Smooth muscle cell of the pulmonary artery (primary cell): ENCODE data around the gene ZSCAN10. TPM values are rescaled to one million over a fixed set of nuclear protein-coding genes. Genes with fewer than 3 reads are reported as not detected.

ENCODE experiments used
- total RNA-seq: library from RNA; depleted of rRNA; stranded (reverse); fragments of >200 nt; gene quantifications from 2 replicates; pipeline ENCODE4 v1.2.3, GENCODE V29; 2014

The ZSCAN10 gene
- total RNA-seq, result not detected in 2 replicates

GRCh38 chr16:3098459-3099394 is at the start of gene ZSCAN10:
Gene ZSCAN10, minus strand, starts transcription at chr16:3099294. Its CDS starts 6,357 bp downstream, at chr16:3092937.

GRCh38 chr16:3134338-3135125 is 35.4 kb upstream of the ZSCAN10 start, which contains the start of gene ZNF213:
Gene ZNF213, plus strand, starts transcription at chr16:3135029. Its CDS starts 2,252 bp downstream, at chr16:3137281.

GRCh38 chr16:3112058-3112880 is 13.2 kb upstream of the ZSCAN10 start, which contains the start of gene ZNF205:
Gene ZNF205, plus strand, starts transcription at chr16:3112586. Its CDS starts 845 bp downstream, at chr16:3113431.

GRCh38 chr16:3065069-3065741 is 33.9 kb downstream of the ZSCAN10 start, which contains the start of gene IL32:
Gene IL32, plus strand, starts transcription at chr16:3065640. Its CDS starts 172 bp downstream, at chr16:3065812.

GRCh38 chr16:3045758-3046640 is 53.1 kb downstream of the ZSCAN10 start, which contains the start of gene MMP25:
Gene MMP25, plus strand, starts transcription at chr16:3046561. Its CDS starts 357 bp downstream, at chr16:3046918.

Other genes starting within 250 kb of the ZSCAN10 start
- gene PRSS22, start 241.1 kb downstream of the ZSCAN10 start, total RNA-seq, result not detected in 2 replicates
- 42.1 and 44.4 TPM in 2 replicates for gene FLYWCH2, start 216.1 kb downstream of the ZSCAN10 start, total RNA-seq
- 36.4 and 89.1 TPM in 2 replicates for gene FLYWCH1, start 187.4 kb downstream of the ZSCAN10 start, total RNA-seq
- not detected in 2 replicates for gene KREMEN2, start 135.0 kb downstream of the ZSCAN10 start, total RNA-seq
- gene PAQR4, start 129.9 kb downstream of the ZSCAN10 start, total RNA-seq, result 3.3 and 3.4 TPM in 2 replicates
- 2.0 and 2.5 TPM in 2 replicates for gene PKMYT1, start 118.8 kb downstream of the ZSCAN10 start, total RNA-seq
- gene CLDN9, start 86.4 kb downstream of the ZSCAN10 start, total RNA-seq, result 0.10 TPM in 1 of 2 replicates, not detected in the other
- gene CLDN6, start 81.1 kb downstream of the ZSCAN10 start, total RNA-seq, result 0.13 and 0.46 TPM in 2 replicates
- 185 and 394 TPM in 2 replicates for gene TNFRSF12A, start 78.9 kb downstream of the ZSCAN10 start, total RNA-seq
- 33.4 and 46.1 TPM in 2 replicates for gene HCFC1R1, start 75.4 kb downstream of the ZSCAN10 start, total RNA-seq
- 14.1 and 17.3 TPM in 2 replicates for gene THOC6, start 75.3 kb downstream of the ZSCAN10 start, total RNA-seq
- gene BICDL2, start 62.4 kb downstream of the ZSCAN10 start, total RNA-seq, result 0.40 and 0.46 TPM in 2 replicates
- not detected in 2 replicates for gene MMP25, start 52.7 kb downstream of the ZSCAN10 start, total RNA-seq
- gene IL32, start 33.7 kb downstream of the ZSCAN10 start, total RNA-seq, result 4.0 and 6.3 TPM in 2 replicates
- 12.4 and 16.0 TPM in 2 replicates for gene ZNF205, start 13.3 kb upstream of the ZSCAN10 start, total RNA-seq
- 11.6 and 15.3 TPM in 2 replicates for gene ZNF213, start 35.7 kb upstream of the ZSCAN10 start, total RNA-seq
- gene OR1F1, start 88.9 kb upstream of the ZSCAN10 start, total RNA-seq, result 0.07 TPM in 1 of 2 replicates, not detected in the other
- 5.9 and 6.3 TPM in 2 replicates for gene ZNF200, start 135.9 kb upstream of the ZSCAN10 start, total RNA-seq
- gene MEFV, start 157.3 kb upstream of the ZSCAN10 start, total RNA-seq, result 0.07 and 0.10 TPM in 2 replicates
- gene ZNF263, start 184.2 kb upstream of the ZSCAN10 start, total RNA-seq, result 41.4 and 46.5 TPM in 2 replicates
- 6.8 TPM in 2 replicates for gene TIGD7, start 206.1 kb upstream of the ZSCAN10 start, total RNA-seq
- 17.4 and 17.9 TPM in 2 replicates for gene ZNF75A, start 206.2 kb upstream of the ZSCAN10 start, total RNA-seq